ENCODE data around the gene SRSF1. TPM values are rescaled to one million over a fixed set of nuclear protein-coding genes. Genes with fewer than 3 reads are reported as not detected.

Gene SRSF1
- total and polyA plus RNA-seq, 2 donors (not counting 1 experiment from before 2014, with no cell fraction given) = 191 to 307 TPM

- Histone ChIP-seq H3K79me2 (ENCODE audit: control insufficient read depth, insufficient read depth, low read length) (peaks cover 14% of the 10 kb centered on the region), H3K9me3 (ENCODE audit: control insufficient read depth, insufficient read depth, low read depth, low read length) (no peaks in the 10 kb centered on the region), H3K36me3 (ENCODE audit: control insufficient read depth, insufficient read depth, low read length) (no peaks in the 10 kb centered on the region), H3K27me3 (ENCODE audit: control insufficient read depth, insufficient read depth, low read length) (no peaks in the 10 kb centered on the region), H4K20me1 (ENCODE audit: control insufficient read depth, extremely low read depth, insufficient read depth, low read length) (no peaks in the 10 kb centered on the region), H3K27ac (ENCODE audit: insufficient read depth, low read length) (no peak overlapping the region), H3K4me3 (replicated peaks in 1 of 4; ENCODE audit: control extremely low read depth in 1 of 4, insufficient read depth in 1 of 4, low read depth in 3 of 4, low read length in 4 of 4) (no peak overlapping the region), H2AFZ (ENCODE audit: low read length) (no peak overlapping the region), H3K4me2 (ENCODE audit: extremely low read depth, insufficient read depth, low read length) (no peak overlapping the region), H3K4me1 (ENCODE audit: control insufficient read depth, extremely low read depth, insufficient read depth, low read length) (peaks cover 10% of the 10 kb centered on the region), H3K9ac (ENCODE audit: insufficient read depth, low read length) (no peak overlapping the region)
- no peak for TF ChIP-seq CTCF (conservative IDR thresholded peaks at IDR 0.05 in 1 of 2, IDR thresholded peaks at IDR 0.05 in 1 of 2; ENCODE audit: low read depth in 1 of 2, low read length in 2 of 2)
- DNase-seq (ENCODE audit: low read depth in 2 of 2) = no peak
Measured at GRCh38 chr17:57957886-57958285, 49.2 kb downstream of the SRSF1 start.

- H3K27me3 ChIP-seq (ENCODE audit: control insufficient read depth, insufficient read depth, low read length) = no peaks in the 10 kb centered on the region
- no peaks in the 10 kb centered on the region for H4K20me1 ChIP-seq (ENCODE audit: control insufficient read depth, extremely low read depth, insufficient read depth, low read length)
- H3K4me2 ChIP-seq (ENCODE audit: extremely low read depth, insufficient read depth, low read length) = no peak overlapping the region
- peaks cover 20% of the 10 kb centered on the region for H3K79me2 ChIP-seq (ENCODE audit: control insufficient read depth, insufficient read depth, low read length)
- no peaks in the 10 kb centered on the region for H3K9me3 ChIP-seq (ENCODE audit: control insufficient read depth, insufficient read depth, low read depth, low read length)
- no peak overlapping the region for H3K27ac ChIP-seq (ENCODE audit: insufficient read depth, low read length)
- no peaks in the 10 kb centered on the region for H3K36me3 ChIP-seq (ENCODE audit: control insufficient read depth, insufficient read depth, low read length)
- H3K9ac ChIP-seq (ENCODE audit: insufficient read depth, low read length) = no peak overlapping the region
- DNase-seq (ENCODE audit: low read depth in 2 of 2) = no peak
- H3K4me3 ChIP-seq (replicated peaks in 1 of 4; ENCODE audit: control extremely low read depth in 1 of 4, insufficient read depth in 1 of 4, low read depth in 3 of 4, low read length in 4 of 4) = no peak overlapping the region
- H3K4me1 ChIP-seq (ENCODE audit: control insufficient read depth, extremely low read depth, insufficient read depth, low read length) = peaks cover 15% of the 10 kb centered on the region
- no peak overlapping the region for H2AFZ ChIP-seq (ENCODE audit: low read length)
- no peak for TF ChIP-seq EZH2 (IDR thresholded peaks at IDR 0.05; ENCODE audit: low read length, missing control alignments)
- TF ChIP-seq CTCF (conservative IDR thresholded peaks at IDR 0.05 in 1 of 2, IDR thresholded peaks at IDR 0.05 in 1 of 2; ENCODE audit: low read depth in 1 of 2, low read length in 2 of 2) = no peak
Measured at GRCh38 chr17:57957120-57957850, 49.8 kb downstream of the SRSF1 start.

GRCh38 chr17:57956291-57957119, 50.5 kb downstream of the SRSF1 start:
- H3K79me2 ChIP-seq (ENCODE audit: control insufficient read depth, insufficient read depth, low read length) = peaks cover 25% of the 10 kb centered on the region
- H3K4me3 ChIP-seq (replicated peaks in 1 of 4; ENCODE audit: control extremely low read depth in 1 of 4, insufficient read depth in 1 of 4, low read depth in 3 of 4, low read length in 4 of 4) = peak overlapping the region in 1 of 4 experiments; percentile 74
- DNase-seq (ENCODE audit: low read depth in 2 of 2) = no peak
- no peaks in the 10 kb centered on the region for H4K20me1 ChIP-seq (ENCODE audit: control insufficient read depth, extremely low read depth, insufficient read depth, low read length)
- no peak for TF ChIP-seq CTCF (conservative IDR thresholded peaks at IDR 0.05 in 1 of 2, IDR thresholded peaks at IDR 0.05 in 1 of 2; ENCODE audit: low read depth in 1 of 2, low read length in 2 of 2)
- no peak for TF ChIP-seq EZH2 (IDR thresholded peaks at IDR 0.05; ENCODE audit: low read length, missing control alignments)
- H3K4me1 ChIP-seq (ENCODE audit: control insufficient read depth, extremely low read depth, insufficient read depth, low read length) = peaks cover 20% of the 10 kb centered on the region
- H3K9ac ChIP-seq (ENCODE audit: insufficient read depth, low read length) = no peak overlapping the region
- no peaks in the 10 kb centered on the region for H3K36me3 ChIP-seq (ENCODE audit: control insufficient read depth, insufficient read depth, low read length)
- no peak overlapping the region for H3K4me2 ChIP-seq (ENCODE audit: extremely low read depth, insufficient read depth, low read length)
- no peaks in the 10 kb centered on the region for H3K9me3 ChIP-seq (ENCODE audit: control insufficient read depth, insufficient read depth, low read depth, low read length)
- no peak overlapping the region for H2AFZ ChIP-seq (ENCODE audit: low read length)
- H3K27ac ChIP-seq (ENCODE audit: insufficient read depth, low read length) = no peak overlapping the region
- H3K27me3 ChIP-seq (ENCODE audit: control insufficient read depth, insufficient read depth, low read length) = no peaks in the 10 kb centered on the region

All from fibroblast of lung (primary cell).